ENCODE data around the gene ZBTB24. TPM values are rescaled to one million over a fixed set of nuclear protein-coding genes. Genes with fewer than 3 reads are reported as not detected.

ZBTB24 gene
- total and polyA plus RNA-seq, 10 donors = 4.5 to 15.0 (median 11.9) TPM

DNA sequence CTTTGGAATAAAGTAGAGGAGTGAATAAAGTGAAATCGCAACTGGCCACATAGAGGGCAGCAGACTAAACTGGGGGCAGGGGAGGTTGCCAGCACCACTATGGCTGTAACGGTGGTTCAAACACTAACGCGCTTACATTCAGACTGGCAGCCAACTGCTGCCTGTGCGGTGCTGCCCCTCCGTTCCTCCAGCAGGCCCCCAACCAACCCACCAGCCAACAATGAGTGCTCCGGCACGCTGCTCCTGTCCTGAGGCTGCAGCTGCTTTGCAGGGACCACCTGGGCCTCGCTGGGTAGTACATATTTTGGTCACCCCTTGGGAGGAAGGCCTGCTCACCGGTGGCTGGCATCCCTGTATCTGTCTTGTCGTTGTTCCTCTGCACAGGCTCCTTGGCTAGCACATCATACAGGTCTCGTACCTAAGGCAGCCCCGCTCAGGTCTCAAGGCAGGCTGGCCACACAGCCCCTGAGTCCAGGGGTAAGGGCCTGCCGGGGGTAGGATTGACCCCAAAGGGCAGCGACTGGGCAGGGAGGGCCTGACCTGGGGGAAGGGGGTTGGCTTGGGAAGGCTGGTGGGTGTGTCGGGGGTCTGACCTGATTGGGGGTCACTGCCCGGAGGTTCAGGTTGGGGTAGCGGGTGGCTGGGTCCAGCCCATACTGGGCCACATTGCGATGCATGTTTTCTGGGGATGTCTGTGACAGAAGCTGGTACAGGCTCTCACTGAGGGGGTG lies 33.8 kb downstream of the ZBTB24 start:
- intact Hi-C loops (cut with DNase I; ENCODE audit: low total_unique reads) = loop anchor here (10.0 kb wide), 1 partner anchor 64 kb away; the partner anchor contains the start of gene CD164
- Histone ChIP-seq H3K36me3 (peaks cover 0 to 98% (median 32%) of the 10 kb centered on the region in 6 donors), H3K4me1 (peaks cover 19 to 70% (median 46%) of the 10 kb centered on the region in 6 donors), H3K27ac (peak overlapping the region in 7 of 8 donors; percentile 14 to 84 (median 48)), H3K27me3 (replicated peaks in 1 of 7) (peaks cover 0 to 3% (median 0%) of the 10 kb centered on the region in 7 donors), H3K4me3 (peak overlapping the region in 1 of 8 donors; percentile 30), H3K9me3 (no peaks in the 10 kb centered on the region)
- TF ChIP-seq POLR2A (IDR thresholded peaks at IDR 0.05) (no peak), POLR2AphosphoS5 (IDR thresholded peaks at IDR 0.05) (peak in 2 of 3 donors; percentile 23 to 55)
- 79 to 89% (median 82%) methylated on average over 19 of the region's 19 CpGs for WGBS, 5 donors
- DNase-seq = peak; percentile 80

DNA sequence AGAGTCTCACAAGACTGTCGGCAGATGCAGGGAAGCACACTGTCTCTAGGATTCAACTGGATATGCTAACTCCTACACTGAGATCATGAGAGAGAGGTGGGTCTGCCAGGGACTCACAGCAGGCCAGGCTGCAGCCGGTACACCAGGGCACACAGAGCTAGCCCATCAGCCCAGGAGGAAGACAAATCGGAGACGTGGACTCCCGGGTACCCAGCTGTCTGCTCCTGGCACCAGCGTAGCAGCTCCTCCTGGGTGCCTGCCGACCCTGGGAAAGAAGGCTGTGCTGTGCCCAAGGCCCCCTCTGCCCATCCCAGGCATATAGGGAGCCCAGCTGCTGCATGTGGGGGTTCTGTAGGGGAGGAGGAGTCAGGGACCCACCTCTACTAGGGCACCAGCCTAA lies 34.4 kb downstream of the ZBTB24 start:
- no peak for TF ChIP-seq POLR2A (IDR thresholded peaks at IDR 0.05)
- peak in 1 of 3 donors; percentile 40 for TF ChIP-seq POLR2AphosphoS5 (IDR thresholded peaks at IDR 0.05)
- H3K27me3 ChIP-seq (replicated peaks in 1 of 7) = peaks cover 0 to 3% (median 0%) of the 10 kb centered on the region in 7 donors
- H3K27ac ChIP-seq = peak overlapping the region in 3 of 8 donors; percentile 59 to 84 (median 60)
- intact Hi-C loops (cut with DNase I; ENCODE audit: low total_unique reads) = loop anchor here (10.0 kb wide), 1 partner anchor 64 kb away; the partner anchor contains the start of gene CD164
- H3K36me3 ChIP-seq = peaks cover 0 to 100% (median 38%) of the 10 kb centered on the region in 6 donors
- H3K4me1 ChIP-seq = peaks cover 14 to 69% (median 40%) of the 10 kb centered on the region in 6 donors
- no peaks in the 10 kb centered on the region for H3K9me3 ChIP-seq
- 60 to 90% (median 90%) methylated on average over 1 to 7 of the region's 7 CpGs; no CpG with 5 or more reads in 1 of the 5 donors for WGBS, 5 donors
- H3K4me3 ChIP-seq = no peak overlapping the region
- no peak for DNase-seq

DNA sequence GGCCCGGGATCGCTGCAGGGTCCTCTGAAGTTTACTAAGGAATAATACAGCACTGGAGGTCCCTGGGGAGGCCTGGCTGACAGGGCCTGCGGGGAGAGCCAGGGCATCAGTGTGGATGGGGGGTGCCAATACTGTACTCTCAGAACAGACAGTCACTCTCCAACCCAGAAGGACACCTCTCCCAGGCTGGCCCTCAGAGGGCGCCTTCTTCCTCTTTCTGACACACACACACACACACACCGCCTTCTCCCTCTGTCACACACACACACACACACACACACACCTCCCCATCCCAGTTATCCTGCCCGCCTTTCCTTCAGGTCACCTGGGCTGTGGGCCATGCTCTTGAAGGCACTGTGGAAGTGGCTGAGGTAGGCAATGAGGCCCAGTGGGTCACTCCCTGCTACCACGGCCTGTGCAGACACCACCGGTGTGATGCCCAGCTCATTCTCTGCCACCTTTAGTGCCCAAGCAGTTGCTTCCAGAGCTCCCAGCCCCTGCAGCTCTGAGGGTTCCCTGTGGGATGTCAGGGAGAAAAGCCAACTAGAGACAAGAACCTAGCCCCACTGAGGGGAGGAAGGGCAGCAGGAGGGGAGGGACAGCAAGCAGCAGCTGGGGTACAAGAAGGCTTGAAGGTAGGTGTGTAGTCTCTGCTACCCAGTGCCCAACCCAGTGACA lies 35.0 kb downstream of the ZBTB24 start:
- DNase-seq = no peak
- WGBS, 5 donors = 82 to 89% (median 86%) methylated on average over 7 to 8 of the region's 8 CpGs
- Histone ChIP-seq H3K36me3 (peaks cover 0 to 100% (median 44%) of the 10 kb centered on the region in 6 donors), H3K4me1 (peaks cover 8 to 69% (median 34%) of the 10 kb centered on the region in 6 donors), H3K4me3 (no peak overlapping the region), H3K27me3 (replicated peaks in 1 of 7) (peaks cover 0 to 3% (median 0%) of the 10 kb centered on the region in 7 donors), H3K9me3 (no peaks in the 10 kb centered on the region), H3K27ac (peak overlapping the region in 3 of 8 donors; percentile 59 to 84 (median 60))
- intact Hi-C loops (cut with DNase I; ENCODE audit: low total_unique reads) = loop anchor here (10.0 kb wide), 1 partner anchor 63 kb away; the partner anchor contains the start of gene CD164
- TF ChIP-seq POLR2A (IDR thresholded peaks at IDR 0.05) (no peak), POLR2AphosphoS5 (IDR thresholded peaks at IDR 0.05) (peak in 2 of 3 donors; percentile 8 to 16)

DNA sequence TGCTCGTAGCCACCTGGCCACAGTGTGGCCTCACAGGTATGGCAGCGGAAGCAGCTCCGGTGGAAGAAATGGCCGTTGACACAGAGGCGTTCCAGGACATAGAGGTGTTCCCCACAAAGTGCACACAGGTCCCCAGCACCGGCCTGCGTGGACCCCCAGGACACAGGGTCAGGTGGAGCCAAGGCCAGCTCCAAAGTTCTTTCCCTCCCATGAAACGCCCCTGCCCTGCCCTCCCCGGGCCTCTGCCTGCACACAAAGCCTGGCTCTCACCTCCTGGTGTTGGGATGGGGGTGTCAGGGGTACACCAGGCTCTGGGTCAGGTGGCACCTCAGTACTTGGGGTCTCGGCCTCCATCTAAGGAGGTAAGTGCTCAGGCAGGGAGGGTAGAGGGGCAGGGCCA lies 35.9 kb downstream of the ZBTB24 start:
- Histone ChIP-seq H3K36me3 (peaks cover 0 to 100% (median 43%) of the 10 kb centered on the region in 6 donors), H3K4me1 (peaks cover 6 to 69% (median 30%) of the 10 kb centered on the region in 6 donors), H3K27me3 (replicated peaks in 1 of 7) (peaks cover 0 to 3% (median 0%) of the 10 kb centered on the region in 7 donors), H3K27ac (peak overlapping the region in 2 of 8 donors; percentile 14 to 59), H3K4me3 (no peak overlapping the region), H3K9me3 (no peaks in the 10 kb centered on the region)
- no peak for DNase-seq
- TF ChIP-seq, protein P1, sequence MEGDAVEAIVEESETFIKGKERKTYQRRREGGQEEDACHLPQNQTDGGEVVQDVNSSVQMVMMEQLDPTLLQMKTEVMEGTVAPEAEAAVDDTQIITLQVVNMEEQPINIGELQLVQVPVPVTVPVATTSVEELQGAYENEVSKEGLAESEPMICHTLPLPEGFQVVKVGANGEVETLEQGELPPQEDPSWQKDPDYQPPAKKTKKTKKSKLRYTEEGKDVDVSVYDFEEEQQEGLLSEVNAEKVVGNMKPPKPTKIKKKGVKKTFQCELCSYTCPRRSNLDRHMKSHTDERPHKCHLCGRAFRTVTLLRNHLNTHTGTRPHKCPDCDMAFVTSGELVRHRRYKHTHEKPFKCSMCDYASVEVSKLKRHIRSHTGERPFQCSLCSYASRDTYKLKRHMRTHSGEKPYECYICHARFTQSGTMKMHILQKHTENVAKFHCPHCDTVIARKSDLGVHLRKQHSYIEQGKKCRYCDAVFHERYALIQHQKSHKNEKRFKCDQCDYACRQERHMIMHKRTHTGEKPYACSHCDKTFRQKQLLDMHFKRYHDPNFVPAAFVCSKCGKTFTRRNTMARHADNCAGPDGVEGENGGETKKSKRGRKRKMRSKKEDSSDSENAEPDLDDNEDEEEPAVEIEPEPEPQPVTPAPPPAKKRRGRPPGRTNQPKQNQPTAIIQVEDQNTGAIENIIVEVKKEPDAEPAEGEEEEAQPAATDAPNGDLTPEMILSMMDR (IDR thresholded peaks at IDR 0.05 in 8 of 11, conservative IDR thresholded peaks at IDR 0.05 in 3 of 11) = no peak
- TF ChIP-seq POLR2AphosphoS5 (IDR thresholded peaks at IDR 0.05) (no peak), POLR2A (IDR thresholded peaks at IDR 0.05) (no peak)
- intact Hi-C loops (cut with DNase I; ENCODE audit: low total_unique reads) = loop anchor here (10.0 kb wide), 1 partner anchor 62 kb away; the partner anchor contains the start of gene CD164
- 83 to 94% (median 89%) methylated on average over 10 of the region's 10 CpGs for WGBS, 5 donors

DNA sequence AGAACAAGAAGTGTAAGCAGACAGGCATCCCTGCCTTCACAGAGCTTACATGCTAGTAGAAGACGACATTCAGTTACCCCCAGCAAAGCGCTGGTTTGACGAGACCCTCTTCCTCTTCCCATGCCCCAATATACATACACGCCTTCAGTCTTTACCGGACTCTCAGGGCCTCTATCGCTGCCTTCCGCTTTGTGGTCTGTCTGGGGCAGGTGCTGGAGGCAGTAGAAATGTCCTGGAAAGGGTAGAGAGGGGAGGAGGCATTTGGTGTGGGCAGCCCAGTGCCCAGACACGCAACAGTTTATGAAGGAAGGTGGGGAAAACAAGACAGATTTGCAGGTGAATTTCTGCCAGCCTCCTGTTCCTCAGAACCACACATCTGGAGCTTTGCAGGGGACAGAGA lies 36.5 kb downstream of the ZBTB24 start:
- Histone ChIP-seq H3K4me3 (no peak overlapping the region), H3K27ac (no peak overlapping the region), H3K9me3 (no peaks in the 10 kb centered on the region), H3K27me3 (replicated peaks in 1 of 7) (peaks cover 0 to 3% (median 0%) of the 10 kb centered on the region in 7 donors), H3K36me3 (peaks cover 0 to 96% (median 42%) of the 10 kb centered on the region in 6 donors), H3K4me1 (peaks cover 9 to 69% (median 31%) of the 10 kb centered on the region in 6 donors)
- TF ChIP-seq POLR2AphosphoS5 (IDR thresholded peaks at IDR 0.05) = no peak
- no peak for DNase-seq
- intact Hi-C loops (cut with DNase I; ENCODE audit: low total_unique reads) = loop anchor here (10.0 kb wide), 1 partner anchor 62 kb away; the partner anchor contains the start of gene CD164
- 75 to 90% (median 85%) methylated on average over 8 of the region's 8 CpGs for WGBS, 5 donors

All from spleen (tissue), 11 donors.